Stomach (tissue), 4 donors: ENCODE measurements around the gene RANBP6.

Source experiments
- POLR2A ChIP-seq, 4 donors: fragments of 450-650 bp; IDR thresholded peaks; one replicate each; pipeline ENCODE4 v1.6.1; 2016; ENCODE audit warnings: antibody characterized with exemption in 4 of 4, control low read depth in 2 of 4, mild to moderate bottlenecking in 1 of 4, moderate library complexity in 1 of 4
- POLR2AphosphoS5 ChIP-seq, 3 donors: sonication (generic); formaldehyde crosslinking; IDR thresholded peaks; one replicate each; pipeline ENCODE4 v1.6.1; 2016; ENCODE audit warnings: antibody characterized with exemption in 3 of 3
- TF ChIP-seq, protein P1 (sequence below), 7 experiments: fragments of 450-650 bp in 4 of 7; fragments of 200-600 bp in 3 of 7; sonication (generic) in 3 of 7; IDR thresholded peaks; one replicate each; pipeline ENCODE4 v1.5.1; 2016 to 2019; ENCODE audit warnings: antibody characterized with exemption in 7 of 7, control low read depth in 2 of 7, mild to moderate bottlenecking in 1 of 7

DNA sequence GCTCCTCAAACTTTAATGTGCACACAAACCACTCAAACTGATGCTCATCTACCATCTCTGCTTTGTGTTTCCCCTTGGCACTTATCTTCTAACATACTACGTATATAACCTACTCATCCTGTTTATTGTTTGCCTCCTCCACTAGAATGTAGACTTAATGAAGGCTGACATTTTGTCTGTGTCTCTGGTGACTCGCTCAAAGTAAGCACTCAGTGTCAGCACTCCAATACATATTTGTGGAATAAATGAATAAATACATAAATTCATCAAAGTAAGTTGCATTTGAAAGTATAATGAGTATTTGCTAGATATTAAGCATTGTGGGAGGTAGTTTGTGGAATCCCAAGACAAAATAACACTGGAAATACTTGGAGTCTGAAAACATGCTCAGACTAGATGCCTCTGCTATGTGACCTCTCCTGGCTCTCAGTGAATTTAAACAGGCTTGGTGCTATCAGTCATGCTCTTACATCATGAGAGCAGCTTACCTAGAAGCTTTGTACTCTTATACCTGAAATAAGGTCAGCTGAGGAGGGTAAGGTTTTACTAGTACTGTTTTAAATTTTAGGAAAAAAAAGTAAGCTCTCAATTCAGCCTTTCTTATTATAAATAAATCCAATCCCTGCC is 37.0 kb upstream of the RANBP6 start:
- TF ChIP-seq, protein P1, sequence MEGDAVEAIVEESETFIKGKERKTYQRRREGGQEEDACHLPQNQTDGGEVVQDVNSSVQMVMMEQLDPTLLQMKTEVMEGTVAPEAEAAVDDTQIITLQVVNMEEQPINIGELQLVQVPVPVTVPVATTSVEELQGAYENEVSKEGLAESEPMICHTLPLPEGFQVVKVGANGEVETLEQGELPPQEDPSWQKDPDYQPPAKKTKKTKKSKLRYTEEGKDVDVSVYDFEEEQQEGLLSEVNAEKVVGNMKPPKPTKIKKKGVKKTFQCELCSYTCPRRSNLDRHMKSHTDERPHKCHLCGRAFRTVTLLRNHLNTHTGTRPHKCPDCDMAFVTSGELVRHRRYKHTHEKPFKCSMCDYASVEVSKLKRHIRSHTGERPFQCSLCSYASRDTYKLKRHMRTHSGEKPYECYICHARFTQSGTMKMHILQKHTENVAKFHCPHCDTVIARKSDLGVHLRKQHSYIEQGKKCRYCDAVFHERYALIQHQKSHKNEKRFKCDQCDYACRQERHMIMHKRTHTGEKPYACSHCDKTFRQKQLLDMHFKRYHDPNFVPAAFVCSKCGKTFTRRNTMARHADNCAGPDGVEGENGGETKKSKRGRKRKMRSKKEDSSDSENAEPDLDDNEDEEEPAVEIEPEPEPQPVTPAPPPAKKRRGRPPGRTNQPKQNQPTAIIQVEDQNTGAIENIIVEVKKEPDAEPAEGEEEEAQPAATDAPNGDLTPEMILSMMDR (IDR thresholded peaks at IDR 0.05) = no peak
- TF ChIP-seq POLR2AphosphoS5 (IDR thresholded peaks at IDR 0.05) = no peak
- no peak for TF ChIP-seq POLR2A (IDR thresholded peaks at IDR 0.05)
